ENCODE measurements around the gene XPC.

DNA sequence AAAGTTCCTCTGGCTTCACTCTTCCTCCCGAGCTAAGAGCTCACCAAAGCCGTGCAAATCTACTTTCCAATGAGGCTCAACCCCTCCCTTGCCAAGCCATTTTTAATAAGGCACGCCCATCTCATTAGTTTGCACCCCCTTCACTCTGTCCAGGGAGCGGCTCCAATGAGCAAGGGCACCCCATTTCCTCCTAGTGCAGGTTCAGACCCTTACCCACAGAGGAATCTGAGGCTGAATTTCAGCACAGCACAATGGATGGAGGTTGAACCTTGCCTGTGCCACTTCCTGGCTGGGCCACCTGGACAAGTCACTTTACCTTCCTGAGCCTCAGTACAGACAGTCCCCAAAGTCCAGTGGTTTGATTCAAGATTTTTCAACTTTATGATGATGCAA lies 25.4 kb downstream of the XPC start:
- TF ChIP-seq TAF1 (IDR thresholded peaks at IDR 0.05; ENCODE audit: borderline replicate concordance, low read depth, low read length) (no peak), POLR2A (IDR thresholded peaks at IDR 0.05; ENCODE audit: low read depth, low read length) (no peak)

Measured in GM12892 (cell line).